Stimulated activated CD8-positive, alpha-beta memory T cell treated with anti-CD3 and anti-CD28 coated beads, Interleukin-2, amount 100 ng/mL, for 48 hours (primary cell): ENCODE results near the gene OBSCN.

Experiments
- DNase-seq, 2 donors: peaks; one replicate each; pipeline ENCODE4 v3.0.0-alpha.2; 2020; ENCODE audit warnings: low read depth in 2 of 2

Gene OBSCN

GRCh38 chr1:228358039-228358763 lies 150.4 kb downstream of the OBSCN start:
- DNase-seq, result no peak

GRCh38 chr1:228358764-228359612 lies 151.1 kb downstream of the OBSCN start:
- no peak for DNase-seq

GRCh38 chr1:228359613-228360532 lies 152.0 kb downstream of the OBSCN start:
- DNase-seq, result no peak

DNA sequence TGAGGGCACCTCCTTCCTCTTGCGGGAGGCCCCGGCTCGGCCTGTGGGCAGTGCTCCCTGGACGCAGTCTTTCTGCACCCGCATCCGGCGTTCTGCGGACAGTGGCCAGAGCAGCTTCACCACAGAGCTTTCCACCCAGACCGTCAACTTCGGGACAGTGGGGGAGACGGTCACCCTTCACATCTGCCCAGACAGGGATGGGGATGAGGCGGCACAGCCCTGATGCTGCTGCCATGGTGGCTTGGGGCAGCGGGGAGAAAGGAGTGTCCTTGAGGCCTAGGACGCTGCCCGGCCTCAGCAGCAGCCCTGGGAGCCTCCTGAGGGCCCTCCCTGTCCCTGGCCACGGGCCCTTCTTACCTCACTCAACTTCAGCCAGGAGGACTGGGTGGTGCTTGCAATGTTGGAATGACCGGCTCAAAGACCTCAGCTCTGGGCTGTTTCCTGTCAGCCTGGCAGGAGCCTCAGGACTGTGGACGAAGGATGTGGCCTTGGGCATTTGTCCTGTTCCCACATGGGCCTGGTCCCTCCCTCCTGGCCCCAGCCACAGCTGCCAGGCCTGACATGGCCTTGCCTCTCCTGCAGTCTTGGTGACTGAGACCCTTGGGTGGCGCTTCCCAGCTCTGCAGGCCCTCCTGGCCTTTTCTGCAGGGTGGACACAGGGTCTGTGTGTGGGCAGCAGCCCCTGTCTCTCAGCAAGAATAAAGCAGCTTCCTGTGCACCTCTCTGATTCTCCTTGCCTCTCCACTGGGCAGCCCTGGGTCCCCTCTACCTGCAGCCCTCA lies 152.9 kb downstream of the OBSCN start:
- no peak for DNase-seq

DNA sequence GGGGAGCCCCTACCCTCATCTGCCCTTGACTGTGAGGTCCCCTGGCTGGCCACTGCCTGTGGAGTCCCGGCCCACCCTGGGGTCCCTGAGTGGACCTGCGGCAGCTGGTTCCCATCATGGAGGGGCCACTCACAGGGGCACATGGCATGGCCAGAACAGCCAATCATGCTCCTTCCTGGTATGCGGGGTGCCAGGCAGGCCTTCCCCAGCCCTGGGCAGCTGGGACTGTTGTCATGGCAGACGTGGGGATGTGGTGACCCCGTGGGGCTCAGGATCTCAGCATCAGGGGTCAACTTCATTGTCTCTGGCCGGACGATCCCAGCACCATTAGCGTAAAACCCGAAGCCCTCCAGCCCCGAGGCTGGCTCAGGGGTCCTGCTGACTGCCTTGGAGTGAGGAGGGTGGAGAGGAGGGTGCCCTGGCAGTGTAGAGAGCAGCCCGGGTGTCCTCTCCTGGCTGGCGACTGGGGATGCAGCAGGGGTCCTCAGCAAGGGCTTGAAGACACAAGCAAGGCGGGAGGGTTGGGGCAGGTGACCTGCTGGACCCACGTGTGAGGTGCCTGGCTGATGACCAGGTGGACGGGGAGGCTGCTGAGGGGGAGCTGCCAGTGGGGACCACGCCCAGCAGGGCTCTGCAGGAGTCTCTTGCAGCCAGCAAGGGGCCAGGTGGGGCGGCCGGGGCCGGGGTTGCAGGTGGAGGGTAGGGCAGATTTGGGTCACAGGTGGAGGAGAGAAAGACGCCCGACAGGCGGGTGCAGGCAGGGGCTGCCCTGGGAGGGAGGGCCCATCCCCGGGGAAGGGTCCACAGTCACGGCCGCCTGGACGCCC lies 153.7 kb downstream of the OBSCN start:
- no peak for DNase-seq

GRCh38 chr1:228362141-228362883 lies 154.5 kb downstream of the OBSCN start:
- DNase-seq, result no peak

DNA sequence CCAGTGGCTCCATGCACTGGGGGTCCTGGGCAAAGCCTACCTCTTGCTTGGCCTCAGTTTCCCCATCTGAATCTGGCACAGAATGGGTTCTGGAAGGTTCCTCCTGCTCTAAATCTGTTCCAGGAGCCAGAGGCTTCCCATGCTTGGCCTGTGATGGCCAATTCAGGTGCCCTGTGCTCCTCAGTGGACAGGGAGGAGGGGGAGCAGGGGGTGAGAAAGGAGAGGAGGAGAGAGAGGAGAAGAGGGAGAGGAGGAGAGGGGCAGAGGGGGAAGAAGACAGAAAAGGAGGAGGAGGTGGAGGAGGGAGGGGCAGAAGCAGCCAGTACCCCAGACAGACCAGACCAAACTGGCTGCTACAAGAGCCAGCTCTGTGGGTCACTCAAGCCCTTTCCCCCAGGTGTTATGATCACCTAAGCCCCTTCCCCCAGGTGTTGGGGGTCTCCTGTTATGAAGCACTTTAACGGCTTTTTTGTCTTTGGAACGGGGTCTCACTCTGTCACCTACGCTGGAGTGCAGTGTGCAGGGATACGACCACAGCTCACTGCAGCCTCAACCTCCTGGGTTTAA lies 155.1 kb downstream of the OBSCN start:
- no peak for DNase-seq

DNA sequence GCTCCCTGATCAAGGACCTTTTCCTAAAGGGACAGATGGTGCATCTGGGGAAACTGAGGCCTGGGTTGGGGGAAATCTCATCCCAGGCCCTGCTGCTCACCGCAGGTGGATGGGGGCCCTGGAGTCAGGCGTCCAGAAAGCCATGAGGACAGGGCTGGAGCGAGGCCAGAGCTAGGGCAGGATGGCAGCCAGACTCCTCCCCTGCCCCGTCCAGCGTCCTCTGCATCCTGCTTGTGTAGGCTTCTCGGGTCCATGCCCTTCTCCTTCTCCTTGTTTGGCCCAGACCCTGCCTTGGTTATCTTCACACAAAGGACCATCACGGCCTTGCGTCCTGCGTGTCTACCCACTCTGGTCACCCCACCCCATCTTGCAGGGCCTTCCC lies 155.8 kb downstream of the OBSCN start:
- DNase-seq, result no peak

DNA sequence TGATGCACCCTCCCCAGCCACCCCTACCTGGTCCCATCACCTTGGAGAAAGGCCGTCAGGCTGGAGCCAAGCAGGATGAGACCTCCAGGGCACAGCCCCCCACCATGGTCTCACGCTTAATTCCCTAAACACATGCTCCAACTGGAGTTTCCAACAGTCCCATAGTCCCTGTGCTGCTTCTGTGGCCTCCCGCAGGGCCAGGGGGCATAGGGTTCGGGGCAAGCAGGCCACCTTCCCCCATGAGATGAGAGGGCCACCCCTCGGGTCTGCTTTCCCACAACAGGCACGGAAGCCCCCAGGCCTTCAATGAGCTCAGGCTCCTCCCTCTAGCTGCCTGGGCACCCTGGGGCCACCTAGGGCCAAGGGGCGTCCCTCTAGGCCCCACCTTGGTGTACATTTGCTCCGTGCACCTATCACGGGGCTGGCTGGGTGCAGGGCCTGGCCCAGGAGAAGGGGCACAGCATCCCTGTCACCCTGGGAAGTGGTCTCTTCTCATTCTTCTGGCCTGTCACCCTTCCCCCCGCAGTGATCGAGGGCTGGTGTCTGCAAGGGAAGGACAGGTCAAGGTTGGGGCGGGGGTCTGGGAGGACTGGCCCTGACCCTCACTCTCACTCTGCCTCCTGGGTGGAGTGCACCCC lies 156.3 kb downstream of the OBSCN start:
- no peak for DNase-seq

GRCh38 chr1:228364706-228365213 lies 156.9 kb downstream of the OBSCN start:
- DNase-seq, result no peak

DNA sequence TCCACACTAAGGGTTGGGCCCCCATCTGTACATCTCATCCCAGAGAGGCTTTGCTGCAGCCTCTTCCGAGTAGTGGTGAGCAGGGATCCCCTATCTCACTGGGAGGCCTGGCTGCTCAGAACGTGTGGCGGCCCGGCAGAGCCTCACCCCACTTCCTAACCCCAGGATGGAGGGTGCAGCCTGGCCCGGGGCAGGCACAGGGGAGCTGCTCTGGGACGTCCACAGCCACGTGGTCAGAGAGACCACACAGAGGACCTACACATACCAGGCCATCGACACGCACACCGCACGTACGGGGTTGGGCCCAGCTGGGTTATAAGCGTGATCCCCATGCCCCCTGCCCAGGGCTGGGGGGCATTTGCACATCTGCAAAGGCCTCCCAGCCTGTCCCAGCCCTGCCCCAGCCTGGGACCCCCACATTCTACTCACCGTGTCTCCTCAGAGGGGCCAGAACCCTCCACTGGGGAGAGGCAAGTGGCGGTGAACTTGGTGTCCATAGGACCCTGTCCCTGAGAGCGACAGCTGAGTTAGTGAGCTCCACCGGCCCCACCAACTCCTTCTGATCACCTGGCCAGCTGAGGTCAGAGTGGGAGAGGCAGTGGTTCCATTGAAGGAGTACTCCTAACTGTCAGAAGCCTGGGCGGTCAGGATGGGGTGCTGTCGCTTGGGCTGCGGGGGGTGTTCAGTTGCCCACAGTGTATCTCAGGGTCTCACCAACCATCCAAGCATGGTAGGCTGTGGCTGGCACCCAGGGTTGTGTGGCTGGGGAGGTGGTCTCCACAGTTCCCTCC lies 157.6 kb downstream of the OBSCN start:
- no peak for DNase-seq

DNA sequence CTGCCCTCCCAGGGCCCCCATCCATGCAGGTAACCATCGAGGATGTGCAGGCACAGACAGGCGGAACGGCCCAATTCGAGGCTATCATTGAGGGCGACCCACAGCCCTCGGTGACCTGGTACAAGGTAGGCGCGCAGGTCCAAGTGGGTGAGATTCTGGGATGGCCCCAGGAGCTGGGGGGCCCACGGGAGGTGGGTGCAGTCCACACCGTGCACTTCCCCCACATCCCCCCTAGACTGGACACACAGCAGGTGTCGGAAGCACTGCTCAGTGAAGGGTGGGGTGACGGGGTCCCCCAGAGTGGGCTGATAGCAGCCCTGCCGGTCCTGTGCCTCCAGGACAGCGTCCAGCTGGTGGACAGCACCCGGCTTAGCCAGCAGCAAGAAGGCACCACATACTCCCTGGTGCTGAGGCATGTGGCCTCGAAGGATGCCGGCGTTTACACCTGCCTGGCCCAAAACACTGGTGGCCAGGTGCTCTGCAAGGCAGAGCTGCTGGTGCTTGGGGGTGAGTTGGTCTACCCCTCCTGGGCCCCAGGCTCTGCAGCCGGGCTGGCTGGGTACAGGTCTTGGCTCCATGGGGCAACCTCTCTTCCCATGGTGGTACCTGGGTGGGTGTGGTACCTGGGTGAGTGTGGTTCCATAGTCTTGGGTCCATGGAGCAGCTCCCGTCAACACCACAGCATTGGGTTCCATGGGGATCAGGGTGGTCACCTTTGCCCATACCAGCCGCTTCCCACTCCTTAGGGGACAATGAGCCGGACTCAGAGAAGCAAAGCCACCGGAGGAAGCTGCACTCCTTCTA lies 158.4 kb downstream of the OBSCN start:
- no peak for DNase-seq

- no peak for DNase-seq
These were observed 159.3 kb downstream of the OBSCN start for GRCh38 chr1:228366866-228367741.

DNA sequence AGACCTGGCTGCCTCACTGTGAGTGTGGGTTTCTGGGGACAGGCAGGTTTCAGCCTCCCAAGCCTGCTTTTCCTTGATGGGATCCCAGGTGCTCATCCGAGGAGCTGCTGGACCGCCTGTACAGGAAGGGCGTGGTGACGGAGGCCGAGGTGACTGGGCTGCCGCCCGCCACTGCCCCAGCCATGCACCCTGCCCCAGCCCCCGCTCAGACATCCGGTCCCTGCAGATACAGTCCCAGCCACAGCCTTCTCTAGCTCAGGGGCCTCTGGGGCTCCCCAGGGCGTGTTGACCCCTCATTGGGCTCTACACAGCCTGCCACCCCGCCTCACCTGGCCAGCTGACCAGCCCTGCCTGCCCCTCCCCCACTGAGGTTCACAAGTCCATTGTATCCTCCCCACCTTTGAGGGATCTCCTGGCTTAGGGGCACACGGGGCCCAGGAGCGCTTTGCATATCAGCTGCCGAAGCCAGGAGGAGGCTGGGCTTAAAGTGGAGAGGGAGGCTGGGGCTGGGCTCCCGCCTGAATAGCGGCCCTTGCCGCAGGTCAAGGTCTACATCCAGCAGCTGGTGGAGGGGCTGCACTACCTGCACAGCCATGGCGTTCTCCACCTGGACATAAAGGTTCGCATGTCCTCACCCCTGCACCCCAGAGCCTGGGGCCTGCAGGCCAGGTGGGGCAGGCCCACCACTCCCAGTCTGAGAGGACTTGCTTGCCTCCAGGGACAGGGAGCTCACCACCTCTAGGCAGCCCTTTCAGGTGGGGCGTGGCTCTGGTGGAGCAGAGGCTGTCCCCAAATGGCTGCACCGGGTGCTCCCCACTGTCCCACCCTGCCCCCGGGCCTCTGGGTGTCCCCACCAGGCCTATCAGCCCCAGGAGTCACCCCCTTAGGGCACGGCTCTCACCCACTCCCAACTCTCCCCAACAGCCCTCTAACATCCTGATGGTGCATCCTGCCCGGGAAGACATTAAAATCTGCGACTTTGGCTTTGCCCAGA lies 160.3 kb downstream of the OBSCN start:
- DNase-seq, result no peak
